H1 (cell line): ENCODE measurements around the gene MTFR1L. TPM values are rescaled to one million over a fixed set of nuclear protein-coding genes. Genes with fewer than 3 reads are reported as not detected.

Source experiments
- CTCF ChIA-PET: fragments of 300-600 bp; sonication (Branson Sonifier 250); formaldehyde crosslinking; loops from one replicate; lab custom pipeline; 2021; ENCODE audit not compliant: partially characterized antibody; lab: Charles Lee
- POLR2A ChIA-PET: fragments of 300-600 bp; sonication (Branson Sonifier 250); formaldehyde crosslinking; loops from one replicate; lab custom pipeline; 2021; ENCODE audit warnings: inconsistent platforms; ENCODE audit not compliant: partially characterized antibody; lab: Charles Lee
- DNase-seq, 2 experiments: peaks; one replicate each; pipeline versions ENCODE4 v3.0.0 to v3.0.0-alpha.2; 2010 to 2022; ENCODE audit warnings: low spot score in 2 of 2, low read depth in 1 of 2, mixed read lengths in 1 of 2
- FAIRE-seq: peaks from 2 replicates; lab custom pipeline; 2011; peaks lifted over from hg19 to GRCh38; lab: Jason Lieb, UNC
- H2AFZ ChIP-seq: 2 replicates; pipeline ENCODE4 v1.8.1; 2012; ENCODE audit warnings: low read length, inconsistent platforms
- H2AK5ac ChIP-seq: 2 replicates; pipeline ENCODE4 v1.6.1; 2013; ENCODE audit warnings: low read depth, low read length
- H2BK120ac ChIP-seq: replicated peaks from 2 replicates; pipeline ENCODE3; 2013; ENCODE audit warnings: low read depth, low read length, inconsistent platforms
- H2BK12ac ChIP-seq: 2 replicates; pipeline ENCODE4 v1.6.1; 2013; ENCODE audit warnings: low read depth, low read length
- H2BK15ac ChIP-seq: 2 replicates; pipeline ENCODE4 v1.6.1; 2013; ENCODE audit warnings: low read length
- H2BK20ac ChIP-seq: 2 replicates; pipeline ENCODE4 v1.6.1; 2013; ENCODE audit warnings: low read length
- H2BK5ac ChIP-seq: 2 replicates; pipeline ENCODE4 v1.6.1; 2013; ENCODE audit warnings: low read depth, low read length
- H3K14ac ChIP-seq: 2 replicates; pipeline ENCODE4 v1.6.1; 2013; ENCODE audit warnings: inconsistent platforms; ENCODE audit not compliant: insufficient read length
- H3K18ac ChIP-seq: 2 replicates; pipeline ENCODE4 v1.6.1; 2013; ENCODE audit warnings: low read length; ENCODE audit errors: extremely low read depth
- H3K23ac ChIP-seq: 2 replicates; pipeline ENCODE4 v1.6.1; 2013; ENCODE audit warnings: inconsistent platforms; ENCODE audit not compliant: insufficient read length
- H3K23me2 ChIP-seq: 2 replicates; pipeline ENCODE4 v1.6.1; 2013; ENCODE audit warnings: low read depth, low read length
- H3K27ac ChIP-seq: 2 replicates; pipeline ENCODE4 v1.6.1; 2011; ENCODE audit warnings: low read depth, low read length, inconsistent platforms
- H3K27me3 ChIP-seq, 4 experiments: replicated peaks in 1 of 4; 1 replicate in 1 of 4; 2 replicates in 3 of 4; pipeline versions ENCODE4 v1.6.1 to v1.8.1; 2011 to 2013; ENCODE audit warnings: low read length in 3 of 4, mild to moderate bottlenecking in 3 of 4, inconsistent platforms in 2 of 4, mixed read lengths in 2 of 4, moderate library complexity in 1 of 4; ENCODE audit not compliant: control insufficient read depth in 3 of 4, insufficient read depth in 3 of 4; ENCODE audit errors: extremely low read depth in 1 of 4
- H3K36me3 ChIP-seq, 4 experiments: 2 replicates each; pipeline versions ENCODE4 v1.6.1 to v1.8.1; 2011 to 2013; ENCODE audit warnings: mild to moderate bottlenecking in 4 of 4, low read length in 3 of 4, moderate library complexity in 2 of 4, control low read depth in 1 of 4, inconsistent platforms in 1 of 4; ENCODE audit not compliant: insufficient read depth in 4 of 4, control insufficient read depth in 2 of 4
- H3K4ac ChIP-seq: replicated peaks from 2 replicates; pipeline ENCODE3; 2013; ENCODE audit warnings: low read length, low read depth, mixed read lengths, inconsistent platforms; ENCODE audit not compliant: insufficient read length
- H3K4me1 ChIP-seq, 4 experiments: replicated peaks in 1 of 4; 1 replicate in 1 of 4; 2 replicates in 3 of 4; pipeline versions ENCODE4 v1.6.1 to v1.8.1; 2011 to 2013; ENCODE audit warnings: low read length in 3 of 4, inconsistent platforms in 2 of 4, mixed read lengths in 1 of 4; ENCODE audit not compliant: insufficient read depth in 4 of 4, control insufficient read depth in 3 of 4
- H3K4me2 ChIP-seq, 2 experiments: 2 replicates each; pipeline versions ENCODE4 v1.6.1 to v1.8.1; 2011 to 2013; ENCODE audit warnings: low read depth in 2 of 2, low read length in 2 of 2, control low read depth in 1 of 2, inconsistent platforms in 1 of 2, mild to moderate bottlenecking in 1 of 2; ENCODE audit not compliant: insufficient read depth in 1 of 2
- H3K4me3 ChIP-seq, 4 experiments: fragments of 200-600, 300-600 bp in 1 of 4; sonication (generic), shearing (Covaris generic), sonication (Bioruptor Twin) in 1 of 4; 2 replicates each; pipeline versions ENCODE4 v1.5.1 to v1.8.1; 2011 to 2016; ENCODE audit warnings: low read length in 4 of 4, low read depth in 3 of 4, control low read depth in 2 of 4, inconsistent platforms in 2 of 4, mild to moderate bottlenecking in 2 of 4, mixed read lengths in 1 of 4, moderate library complexity in 1 of 4; ENCODE audit not compliant: insufficient read depth in 2 of 4; ENCODE audit errors: extremely low read depth in 1 of 4
- H3K56ac ChIP-seq: replicated peaks from 2 replicates; pipeline ENCODE3; 2013; ENCODE audit warnings: low read depth, mild to moderate bottlenecking, mixed read lengths, low read length, inconsistent platforms; ENCODE audit not compliant: insufficient read length
- H3K79me1 ChIP-seq: 2 replicates; pipeline ENCODE4 v1.6.1; 2013; ENCODE audit warnings: low read depth, low read length, control low read depth
- H3K79me2 ChIP-seq, 2 experiments: 2 replicates each; pipeline versions ENCODE4 v1.6.1 to v1.8.1; 2012 to 2013; ENCODE audit warnings: low read length in 2 of 2, mild to moderate bottlenecking in 2 of 2, inconsistent platforms in 1 of 2; ENCODE audit not compliant: insufficient read depth in 2 of 2, control insufficient read depth in 1 of 2
- H3K9ac ChIP-seq, 4 experiments: replicated peaks in 1 of 4; 1 replicate in 1 of 4; 2 replicates in 3 of 4; pipeline versions ENCODE4 v1.6.1 to v1.8.1; 2011 to 2013; ENCODE audit warnings: low read depth in 3 of 4, low read length in 3 of 4, control low read depth in 2 of 4, mild to moderate bottlenecking in 2 of 4, moderate library complexity in 2 of 4, inconsistent platforms in 1 of 4; ENCODE audit errors: extremely low read depth in 1 of 4
- H3K9me3 ChIP-seq, 2 experiments: 2 replicates each; pipeline versions ENCODE4 v1.6.1 to v1.8.1; 2012 to 2013; ENCODE audit warnings: mild to moderate bottlenecking in 2 of 2, moderate library complexity in 2 of 2, control low read depth in 1 of 2, inconsistent platforms in 1 of 2, low read depth in 1 of 2, low read length in 1 of 2, mixed read lengths in 1 of 2; ENCODE audit not compliant: insufficient read depth in 2 of 2
- H4K20me1 ChIP-seq, 2 experiments: replicated peaks in 1 of 2; 2 replicates each; pipeline versions ENCODE3 to v1.8.1; 2011 to 2013; ENCODE audit warnings: inconsistent platforms in 2 of 2, low read length in 2 of 2, mild to moderate bottlenecking in 1 of 2; ENCODE audit not compliant: insufficient read depth in 2 of 2, control insufficient read depth in 1 of 2
- H4K5ac ChIP-seq: 2 replicates; pipeline ENCODE4 v1.6.1; 2013; ENCODE audit warnings: low read length, low read depth, mixed read lengths, inconsistent platforms; ENCODE audit not compliant: insufficient read length
- H4K8ac ChIP-seq: 2 replicates; pipeline ENCODE4 v1.8.0; 2013; ENCODE audit warnings: mild to moderate bottlenecking, moderate library complexity, low read length, inconsistent platforms; ENCODE audit not compliant: insufficient read depth; ENCODE audit errors: extremely low read depth
- H4K91ac ChIP-seq: replicated peaks from 2 replicates; pipeline ENCODE3; 2013; ENCODE audit warnings: low read length, mixed read lengths, inconsistent platforms; ENCODE audit not compliant: insufficient read length
- CHD2 ChIP-seq: IDR thresholded peaks from 2 replicates; pipeline ENCODE4 v1.6.1; 2012; ENCODE audit warnings: low read length, improper control_type of control experiment
- FOSL1 ChIP-seq: IDR thresholded peaks from 2 replicates; pipeline ENCODE4 v1.6.1; 2011; ENCODE audit warnings: mild to moderate bottlenecking, low read depth, low read length, moderate library complexity; ENCODE audit not compliant: insufficient read depth
- HDAC2 ChIP-seq, 2 experiments: fragments of 300-600 bp in 1 of 2; sonication (generic) in 1 of 2; IDR thresholded peaks; 2 replicates each; pipeline ENCODE4 v1.6.1; 2011 to 2012; ENCODE audit warnings: low read depth in 2 of 2, low read length in 2 of 2, mild to moderate bottlenecking in 2 of 2, moderate library complexity in 2 of 2, borderline replicate concordance in 1 of 2, inconsistent platforms in 1 of 2
- HDAC6 ChIP-seq: IDR thresholded peaks from one replicate; pipeline ENCODE4 v1.7.1; 2012; ENCODE audit warnings: low read depth, mild to moderate bottlenecking, inconsistent platforms, low read length, moderate library complexity
- POLR2A ChIP-seq, 2 experiments: IDR thresholded peaks; 1 replicate in 1 of 2; 2 replicates in 1 of 2; pipeline ENCODE4 v1.6.1; 2011; ENCODE audit warnings: low read depth in 2 of 2, low read length in 2 of 2, mild to moderate bottlenecking in 2 of 2; ENCODE audit errors: control extremely low read depth in 1 of 2
- POLR2AphosphoS5 ChIP-seq: IDR thresholded peaks from 2 replicates; pipeline ENCODE4 v1.6.1; 2011; ENCODE audit warnings: low read depth, low read length
- RNF2 ChIP-seq: fragments of 200-900, 300-1000 bp; sonication (generic); IDR thresholded peaks from 2 replicates; pipeline ENCODE4 v1.7.1; 2016; ENCODE audit warnings: borderline replicate concordance, low read depth, mild to moderate bottlenecking, antibody characterized with exemption, low read length; ENCODE audit not compliant: poor library complexity, severe bottlenecking; ENCODE audit errors: missing control alignments
- SIRT6 ChIP-seq: IDR thresholded peaks from one replicate; pipeline ENCODE4 v1.7.1; 2012; ENCODE audit warnings: low read length, inconsistent platforms
- SIX5 ChIP-seq: IDR thresholded peaks from 2 replicates; pipeline ENCODE4 v1.6.1; 2011; ENCODE audit warnings: mild to moderate bottlenecking, low read depth, low read length
- SP4 ChIP-seq: IDR thresholded peaks from 2 replicates; pipeline ENCODE4 v1.6.1; 2012; ENCODE audit warnings: low read length, inconsistent platforms
- SUZ12 ChIP-seq: fragments of 200-600 bp; sonication (generic); IDR thresholded peaks from 2 replicates; pipeline ENCODE4 v1.6.1; 2012; ENCODE audit warnings: mild to moderate bottlenecking, inconsistent platforms, low read length, moderate library complexity, mixed read lengths
- TAF7 ChIP-seq: optimal IDR thresholded peaks from 2 replicates; pipeline ENCODE3; 2011; ENCODE audit warnings: low read depth, mild to moderate bottlenecking, inconsistent platforms, low read length, moderate library complexity, borderline replicate concordance
- WGBS, 2 experiments: shearing (Covaris generic) in 1 of 2; methylation state at CpG; one replicate each; pipeline versions ENCODE4 v1.1.6 to v1.1.7; 2013 to 2015; ENCODE audit warnings: low lambda C conversion rate in 2 of 2, mixed read lengths in 2 of 2, inconsistent platforms in 1 of 2, low coverage in 1 of 2, missing lambda C conversion rate in 1 of 2; ENCODE audit not compliant: insufficient replicate concordance in 2 of 2, insufficient coverage in 1 of 2, insufficient read length in 1 of 2; ENCODE audit errors: extremely low coverage in 1 of 2, missing lambda C conversion rate in 1 of 2; 5-methylcytosine and 5-hydroxymethylcytosine counted together
- polyA plus RNA-seq, 7 experiments: library from polyadenylated mRNA; depleted of rRNA in 3 of 7; stranded (reverse) in 5 of 7; unstranded in 2 of 7; fragments of >200 nt in 5 of 7; fragments of 200-250 nt in 2 of 7; gene quantifications; 1 replicate in 5 of 7; 2 replicates in 1 of 7; 4 replicates in 1 of 7; pipeline versions ENCODE4 v1.2.1 to v1.2.3, GENCODE V29; 2011 to 2013; ENCODE audit warnings: missing spikeins in 2 of 7, mixed read lengths in 2 of 7
- total RNA-seq: library from RNA; stranded (reverse); fragmentation: NEBNext Ultra II Directional; extraction: Animal tissue kit (Norgen Biotek cat#: 25700); gene quantifications from 2 replicates; pipeline ENCODE4 v1.2.1, GENCODE V29; 2021

The MTFR1L gene
- total and polyA plus RNA-seq, 2 of the 8 experiments (the other 6 are each of a cell fraction or from before 2014, with no cell fraction given): 20.8 to 23.1 TPM

DNA sequence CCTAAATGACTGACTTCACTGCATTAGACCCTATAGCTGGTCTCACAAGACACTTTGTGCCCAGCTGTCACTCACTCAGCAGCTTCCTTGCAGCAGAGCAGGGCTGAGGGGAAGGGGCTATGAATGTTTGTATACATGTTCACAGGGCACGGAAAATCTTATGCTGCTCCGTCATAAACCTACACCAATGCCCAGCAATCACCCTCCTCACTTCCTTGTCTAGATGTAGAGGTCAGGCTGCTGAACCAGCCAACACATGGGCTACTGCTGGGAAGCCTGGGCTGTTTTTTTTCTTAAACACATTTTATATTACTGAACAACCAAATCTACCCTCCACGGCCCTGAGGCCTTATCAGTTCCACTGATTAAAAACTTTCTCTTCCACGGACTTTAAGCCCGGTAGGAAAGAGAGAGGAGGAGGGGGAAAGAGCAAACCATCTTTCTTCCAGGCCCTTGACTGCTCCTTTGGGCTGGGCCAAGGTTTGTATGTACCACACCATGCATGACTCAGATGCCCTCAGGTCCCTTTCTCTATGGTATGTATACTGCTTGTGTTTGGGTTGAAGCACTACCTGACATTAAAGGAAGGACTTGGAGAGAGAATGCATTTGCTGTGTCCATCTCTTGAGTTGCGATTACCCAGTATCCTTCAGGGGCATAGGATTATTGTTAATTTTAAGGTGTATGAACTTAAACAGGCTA, 12.7 kb downstream of the MTFR1L start:
- Histone ChIP-seq H2BK12ac (no peak overlapping the region), H3K14ac (no peak overlapping the region), H3K9me3 (no peaks in the 10 kb centered on the region), H3K27ac (no peak overlapping the region), H4K91ac (no peak overlapping the region), H2BK15ac (no peak overlapping the region), H3K9ac (no peak overlapping the region), H2AFZ (no peak overlapping the region), H3K23ac (no peak overlapping the region), H3K27me3 (no peaks in the 10 kb centered on the region), H2AK5ac (no peak overlapping the region), H3K4me3 (no peak overlapping the region), H3K18ac (no peak overlapping the region), H2BK20ac (no peak overlapping the region), H4K20me1 (peaks cover 2 to 4% of the 10 kb centered on the region in 2 experiments), H2BK5ac (no peak overlapping the region), H4K8ac (no peak overlapping the region), H3K4me2 (no peak overlapping the region), H3K79me2 (no peaks in the 10 kb centered on the region), H3K4ac (no peak overlapping the region), H2BK120ac (no peak overlapping the region), H3K36me3 (peaks cover 23 to 89% (median 66%) of the 10 kb centered on the region in 4 experiments), H3K56ac (no peak overlapping the region), H3K23me2 (no peaks in the 10 kb centered on the region), H3K4me1 (no peaks in the 10 kb centered on the region), H4K5ac (no peak overlapping the region), H3K79me1 (no peaks in the 10 kb centered on the region; the same call in 1 of the 2 replicates)
- CTCF ChIA-PET: interaction anchor here (1.1 to 1.7 kb wide), 4 partner anchors 12 to 22 kb away, joined by 3 to 6 read pairs (median 4); no protein-coding TSS in a partner anchor
- POLR2A ChIA-PET: interaction anchor here (0.7 to 1.4 kb wide), 5 partner anchors 9 to 40 kb away, joined by 3 to 4 read pairs (median 3); partner anchors contain the start of gene MTFR1L
- 92% methylated on average over 6 of the region's 6 CpGs; no CpG with 5 or more reads in 1 of the 2 experiments for WGBS, 2 experiments
- FAIRE-seq: no peak
- DNase-seq: no peak
- no peak for TF ChIP-seq SP4
- TF ChIP-seq POLR2A (IDR thresholded peaks at IDR 0.05; ENCODE audit: control extremely low read depth in 1 of 2, low read depth in 2 of 2, low read length in 2 of 2): no peak
- no peak for TF ChIP-seq TAF7
- TF ChIP-seq POLR2AphosphoS5: no peak
- no peak for TF ChIP-seq HDAC6
- no peak for TF ChIP-seq HDAC2 (IDR thresholded peaks at IDR 0.05; ENCODE audit: borderline replicate concordance in 1 of 2, low read depth in 2 of 2, low read length in 2 of 2)
- TF ChIP-seq RNF2: no peak
- no peak for TF ChIP-seq FOSL1
- TF ChIP-seq SIRT6: no peak
- no peak for TF ChIP-seq SUZ12
- TF ChIP-seq CHD2: no peak
- TF ChIP-seq SIX5: no peak
